K562 (cell line): Measurements from ENCODE around the gene BRAT1. TPM values are rescaled to one million over a fixed set of nuclear protein-coding genes. Genes with fewer than 3 reads are reported as not detected.
A peak's percentile ranks its signal among the peaks of the same experiment; 100 is the strongest.

ENCODE experiments used
- ATAC-seq: fragments of 200-7000 bp; cut with Tn5 transposase; 3 replicates; pipeline ENCODE4 v1.9.1; 2020; ENCODE audit warnings: moderate library complexity
- BruUV-seq: library from RNA; stranded (reverse); fragments of 400-500 nt; replicated peaks from 2 replicates; lab custom pipeline; 2021; lab: Mats Ljungman, UMichigan
- CTCF ChIA-PET: fragments of 300-600 bp; formaldehyde crosslinking; extraction: SDS; loops from one replicate; lab custom pipeline; 2021; ENCODE audit warnings: low intra/inter-chr PET ratio; lab: Yijun Ruan, JAX
- POLR2A ChIA-PET: fragments of 300-600, 350-650 bp; sonication (Branson Sonifier 250); formaldehyde crosslinking; extraction: SDS; loops from one replicate; lab custom pipeline; 2021; ENCODE audit warnings: antibody characterized with exemption, inconsistent platforms; lab: Yijun Ruan, JAX
- DNase-seq, 4 experiments: peaks; one replicate each; pipeline versions ENCODE4 v3.0.0 to v3.0.0-alpha.2; 2011 to 2018; ENCODE audit warnings: low spot score in 3 of 4, mixed read lengths in 3 of 4; ENCODE audit errors: extremely low read depth in 1 of 4
- FAIRE-seq: peaks from 2 replicates; lab custom pipeline; 2011; peaks lifted over from hg19 to GRCh38; lab: Jason Lieb, UNC
- H2AFZ ChIP-seq: 2 replicates; pipeline ENCODE4 v1.6.0; 2011; ENCODE audit warnings: low read depth, low read length, control low read depth, inconsistent platforms
- H3K27ac ChIP-seq: fragments of 200-600 bp; 3 replicates; pipeline ENCODE4 v1.8.0; 2011; ENCODE audit warnings: low read depth, mild to moderate bottlenecking, control low read depth, inconsistent platforms, low read length, moderate library complexity, mixed read lengths; ENCODE audit errors: extremely low read depth
- H3K27me3 ChIP-seq, 2 experiments: fragments of 300-600 bp in 1 of 2; 2 replicates in 1 of 2; 3 replicates in 1 of 2; pipeline versions ENCODE4 v1.6.0 to v1.8.0; 2011; ENCODE audit warnings: inconsistent platforms in 2 of 2, low read length in 2 of 2, mild to moderate bottlenecking in 1 of 2, mixed read lengths in 1 of 2, moderate library complexity in 1 of 2; ENCODE audit not compliant: control insufficient read depth in 2 of 2, insufficient read depth in 2 of 2
- H3K36me3 ChIP-seq: fragments of 300-600 bp; 3 replicates; pipeline ENCODE4 v1.8.0; 2011; ENCODE audit warnings: mild to moderate bottlenecking, low read length, inconsistent platforms; ENCODE audit not compliant: control insufficient read depth, insufficient read depth
- H3K4me1 ChIP-seq, 2 experiments: fragments of 200-600 bp in 1 of 2; replicated peaks in 1 of 2; 2 replicates in 1 of 2; 3 replicates in 1 of 2; pipeline versions ENCODE4 v1.5.1 to v1.8.0; 2011; ENCODE audit warnings: inconsistent platforms in 2 of 2, low read length in 2 of 2, mild to moderate bottlenecking in 1 of 2, mixed read lengths in 1 of 2, moderate library complexity in 1 of 2; ENCODE audit not compliant: control insufficient read depth in 2 of 2, insufficient read depth in 2 of 2
- H3K4me2 ChIP-seq: 2 replicates; pipeline ENCODE4 v1.6.1; 2011; ENCODE audit warnings: low read length, control low read depth, inconsistent platforms, mixed read lengths; ENCODE audit not compliant: insufficient read depth
- H3K4me3 ChIP-seq: fragments of 200-600 bp; sonication (generic), shearing (Covaris generic); 2 replicates; pipeline ENCODE4 v1.5.1; 2016; ENCODE audit warnings: control low read depth, inconsistent platforms
- H3K79me2 ChIP-seq: fragments of 200-600 bp; 3 replicates; pipeline ENCODE4 v1.8.0; 2011; ENCODE audit warnings: low read length, inconsistent platforms; ENCODE audit not compliant: control insufficient read depth, insufficient read depth
- H3K9ac ChIP-seq, 2 experiments: 2 replicates each; pipeline versions ENCODE4 v1.6.0 to v1.6.1; 2011; ENCODE audit warnings: low read depth in 2 of 2, low read length in 2 of 2, control low read depth in 1 of 2, inconsistent platforms in 1 of 2, mild to moderate bottlenecking in 1 of 2, mixed read lengths in 1 of 2; ENCODE audit not compliant: insufficient read depth in 1 of 2
- H3K9me1 ChIP-seq: one replicate; pipeline ENCODE4 v1.6.0; 2011; ENCODE audit warnings: inconsistent platforms, mild to moderate bottlenecking, low read length, moderate library complexity; ENCODE audit not compliant: control insufficient read depth, insufficient read depth
- H3K9me3 ChIP-seq: replicated peaks from 2 replicates; pipeline ENCODE4 v1.5.1; 2011; ENCODE audit warnings: low read depth, low read length, inconsistent platforms; ENCODE audit not compliant: control insufficient read depth, insufficient read depth
- H4K20me1 ChIP-seq: replicated peaks from 2 replicates; pipeline ENCODE4 v1.6.1; 2011; ENCODE audit warnings: low read length, inconsistent platforms, mixed read lengths; ENCODE audit not compliant: control insufficient read depth, insufficient read depth
- ELF2 ChIP-seq: fragments of 250-450 bp; sonication (Bioruptor Pico); IDR thresholded peaks from 2 replicates; pipeline ENCODE4 v1.5.0; 2021; ENCODE audit warnings: mild to moderate bottlenecking
- NFYB ChIP-seq: IDR thresholded peaks from 2 replicates; pipeline ENCODE4 v1.6.1; 2011; ENCODE audit warnings: mild to moderate bottlenecking, moderate library complexity; ENCODE audit not compliant: insufficient read length; ENCODE audit errors: extremely low read depth
- RBM39 ChIP-seq: fragments of 200-400 bp; formaldehyde crosslinking; optimal IDR thresholded peaks from 2 replicates; pipeline ENCODE3; 2018; ENCODE audit warnings: low read depth, low read length
- WGBS: fragments of 100-300 bp; shearing (Covaris generic); methylation state at CpG from one replicate; pipeline ENCODE4 v1.1.6; 2016; ENCODE audit warnings: low coverage, mixed read lengths; ENCODE audit not compliant: insufficient coverage; ENCODE audit errors: missing lambda C conversion rate; 5-methylcytosine and 5-hydroxymethylcytosine counted together
- in situ Hi-C: fragments of 300-500 bp; cut with MboI; formaldehyde crosslinking; loops from 4 replicates; pipeline ENCODE4 v1.15.0; 2018; ENCODE audit warnings: inconsistent platforms, mixed read lengths
- intact Hi-C: fragments of 100-400 bp; cut with micrococcal nuclease; formaldehyde crosslinking; loops from 2 replicates; pipeline ENCODE4 v1.14.2; 2022
- polyA plus RNA-seq, 8 experiments: library from polyadenylated mRNA; depleted of rRNA in 4 of 8; stranded (reverse) in 5 of 8; unstranded in 3 of 8; fragments of >200 nt; fragmentation: Nextera tagmentation in 2 of 8; fragmentation: Illumina TruSeq in 1 of 8; extraction: Ambion mirVana in 2 of 8; extraction: Trizol in 1 of 8; gene quantifications; 2 replicates each; pipeline versions ENCODE4 v1.2.1 to v1.2.3, GENCODE V29; 2011 to 2014; ENCODE audit warnings: inconsistent platforms in 1 of 8, missing spikeins in 1 of 8
- total RNA-seq, 7 experiments: library from RNA; depleted of rRNA in 6 of 7; stranded (reverse); fragments of >200 nt in 6 of 7; fragmentation: Illumina TruSeq in 2 of 7; extraction: Trizol in 2 of 7; gene quantifications; 2 replicates each; pipeline versions ENCODE4 v1.2.1 to v1.2.3, GENCODE V29; 2011 to 2021; ENCODE audit warnings: low replicate concordance in 1 of 7
- TF ChIP-seq, protein P1 (sequence below), 2 experiments: IDR thresholded peaks; 2 replicates each; pipeline ENCODE4 v1.6.1; 2011; ENCODE audit warnings: borderline replicate concordance in 1 of 2, control low read depth in 1 of 2, low read depth in 1 of 2, low read length in 1 of 2, mild to moderate bottlenecking in 1 of 2, mixed read lengths in 1 of 2, moderate library complexity in 1 of 2; ENCODE audit not compliant: insufficient read depth in 1 of 2, insufficient read length in 1 of 2, poor library complexity in 1 of 2, severe bottlenecking in 1 of 2; ENCODE audit errors: extremely low read depth in 1 of 2

The BRAT1 gene
- total and polyA plus RNA-seq, 9 of the 15 experiments (the other 6 are each of a cell fraction or from before 2014, with no cell fraction given) = 0.13 to 49.6 (median 10.5) TPM

- Histone ChIP-seq H2AFZ (peak overlapping the region; percentile 80), H3K79me2 (no peaks in the 10 kb centered on the region), H3K4me3 (no peak overlapping the region), H3K36me3 (no peaks in the 10 kb centered on the region), H3K9me3 (no peaks in the 10 kb centered on the region), H3K27ac (no peak overlapping the region), H3K9ac (peak overlapping the region in 1 of 2 experiments; percentile 89; a peak in 2 of 4 replicates), H3K9me1 (no peaks in the 10 kb centered on the region), H3K27me3 (peaks cover 0 to 30% of the 10 kb centered on the region in 2 experiments; a peak in 2 of 5 replicates), H4K20me1 (peaks cover 4% of the 10 kb centered on the region), H3K4me2 (peak overlapping the region; percentile 68; the same call in 1 of the 2 replicates), H3K4me1 (peaks cover 0 to 74% of the 10 kb centered on the region in 2 experiments; a peak in 4 of 5 replicates)
- no TSS peak for BruUV-seq
- in situ Hi-C loops = no loop called here
- peak in 2 of 4 experiments; percentile 63 to 64 for DNase-seq
- ChIA-PET CTCF (no interaction called here), POLR2A (no interaction called here)
- ATAC-seq = no peak
- TF ChIP-seq NFYB (no peak), ELF2 (CRISPR knock-in tag) (no peak), RBM39 (no peak)
- TF ChIP-seq, protein P1, sequence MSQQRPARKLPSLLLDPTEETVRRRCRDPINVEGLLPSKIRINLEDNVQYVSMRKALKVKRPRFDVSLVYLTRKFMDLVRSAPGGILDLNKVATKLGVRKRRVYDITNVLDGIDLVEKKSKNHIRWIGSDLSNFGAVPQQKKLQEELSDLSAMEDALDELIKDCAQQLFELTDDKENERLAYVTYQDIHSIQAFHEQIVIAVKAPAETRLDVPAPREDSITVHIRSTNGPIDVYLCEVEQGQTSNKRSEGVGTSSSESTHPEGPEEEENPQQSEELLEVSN (IDR thresholded peaks at IDR 0.05; ENCODE audit: borderline replicate concordance in 1 of 2, extremely low read depth in 1 of 2, insufficient read depth in 1 of 2, insufficient read length in 1 of 2, low read depth in 1 of 2, low read length in 1 of 2, poor library complexity in 1 of 2, severe bottlenecking in 1 of 2) = peak in 1 of 2 experiments; percentile 52
- intact Hi-C loops = no loop called here
- 29% methylated on average over 10 of the region's 41 CpGs for WGBS
- no peak for FAIRE-seq
Measured at GRCh38 chr7:2518737-2519118, 36.6 kb downstream of the BRAT1 start.
